MM.1S (cell line): ENCODE measurements around the gene PELO.

Experiments
- DNase-seq: peaks from one replicate; pipeline ENCODE4 v3.0.0-alpha.2; 2015
- H2AFZ ChIP-seq: fragments of 300-600 bp; sonication (generic); 2 replicates; pipeline ENCODE4 v1.6.0; 2016; ENCODE audit warnings: antibody characterized with exemption, low read length
- H3F3A ChIP-seq: fragments of 300-600 bp; sonication (generic); 2 replicates; pipeline ENCODE4 v1.6.1; 2016; ENCODE audit warnings: mild to moderate bottlenecking, antibody characterized with exemption, low read length, moderate library complexity, mixed read lengths; ENCODE audit not compliant: insufficient read depth
- H3K27ac ChIP-seq: fragments of 300-600 bp; sonication (generic); 2 replicates; pipeline ENCODE4 v1.5.1; 2016; ENCODE audit warnings: mild to moderate bottlenecking, low read length
- H3K27me3 ChIP-seq: fragments of 300-600 bp; sonication (generic); replicated peaks from 2 replicates; pipeline ENCODE4 v1.6.0; 2016; ENCODE audit warnings: low read length; ENCODE audit not compliant: insufficient read depth
- H3K36me3 ChIP-seq: fragments of 300-600 bp; sonication (generic); replicated peaks from 2 replicates; pipeline ENCODE4 v1.6.1; 2016; ENCODE audit warnings: mild to moderate bottlenecking, low read length, mixed read lengths; ENCODE audit not compliant: insufficient read depth
- H3K4me1 ChIP-seq: fragments of 300-600 bp; sonication (generic); 2 replicates; pipeline ENCODE4 v1.6.1; 2016; ENCODE audit warnings: low read length, mixed read lengths
- H3K4me2 ChIP-seq: fragments of 300-600 bp; sonication (generic); 2 replicates; pipeline ENCODE4 v1.6.0; 2016; ENCODE audit warnings: low read depth, low read length
- H3K4me3 ChIP-seq: fragments of 300-600 bp; sonication (generic); 2 replicates; pipeline ENCODE4 v1.5.1; 2016; ENCODE audit warnings: low read length, mixed read lengths
- H3K79me2 ChIP-seq: fragments of 300-600 bp; sonication (generic); 2 replicates; pipeline ENCODE4 v1.6.1; 2016; ENCODE audit warnings: mixed run types, low read length, mixed read lengths
- H3K9ac ChIP-seq: fragments of 300-600 bp; sonication (generic); 2 replicates; pipeline ENCODE4 v1.6.1; 2016; ENCODE audit warnings: low read length, mixed read lengths
- H3K9me2 ChIP-seq: fragments of 300-600 bp; sonication (generic); replicated peaks from 2 replicates; pipeline ENCODE4 v1.6.1; 2016; ENCODE audit warnings: mild to moderate bottlenecking, low read length, mixed read lengths; ENCODE audit not compliant: insufficient read depth
- H3K9me3 ChIP-seq: fragments of 300-600 bp; sonication (generic); replicated peaks from 2 replicates; pipeline ENCODE4 v1.6.1; 2016; ENCODE audit warnings: mild to moderate bottlenecking, low read length, mixed read lengths; ENCODE audit not compliant: insufficient read depth
- H4K20me1 ChIP-seq: fragments of 300-600 bp; sonication (generic); 2 replicates; pipeline ENCODE4 v1.6.1; 2016; ENCODE audit warnings: mild to moderate bottlenecking, low read length, moderate library complexity, mixed read lengths; ENCODE audit not compliant: insufficient read depth
- CTCF ChIP-seq: fragments of 300-600 bp; sonication (generic); IDR thresholded peaks from 2 replicates; pipeline ENCODE4 v1.5.1; 2016; ENCODE audit warnings: antibody characterized with exemption, low read length, mixed read lengths
- EZH2 ChIP-seq: fragments of 300-600 bp; sonication (generic); optimal IDR thresholded peaks from 2 replicates; pipeline ENCODE3; 2017; ENCODE audit warnings: low read depth, mild to moderate bottlenecking, antibody characterized with exemption, low read length, mixed read lengths
- EZH2phosphoT487 ChIP-seq: fragments of 300-600 bp; sonication (generic); IDR thresholded peaks from 2 replicates; pipeline ENCODE4 v1.6.1; 2018; ENCODE audit warnings: antibody characterized with exemption, low read length

Gene PELO

GRCh38 chr5:52829664-52830063, 41.9 kb downstream of the PELO start:
- no peak overlapping the region for H3K9ac ChIP-seq

GRCh38 chr5:52830650-52831049, 42.9 kb downstream of the PELO start:
- no peak for DNase-seq
- Histone ChIP-seq H3K4me3 (no peak overlapping the region), H3K4me1 (no peaks in the 10 kb centered on the region), H3K27ac (no peak overlapping the region), H3K79me2 (no peaks in the 10 kb centered on the region), H3K27me3 (no peaks in the 10 kb centered on the region), H3K36me3 (no peaks in the 10 kb centered on the region), H3K9me2 (no peaks in the 10 kb centered on the region), H4K20me1 (no peaks in the 10 kb centered on the region), H3K4me2 (no peak overlapping the region), H3K9ac (no peak overlapping the region), H3K9me3 (no peaks in the 10 kb centered on the region), H2AFZ (no peak overlapping the region), H3F3A (no peaks in the 10 kb centered on the region)
- TF ChIP-seq EZH2 (no peak), EZH2phosphoT487 (no peak), CTCF (no peak)

More at GRCh38 chr5:52829664-52830063, 41.9 kb downstream of the PELO start:
- no peaks in the 10 kb centered on the region for H3K36me3 ChIP-seq
- no peak for TF ChIP-seq EZH2
- no peak for TF ChIP-seq CTCF
- no peak for TF ChIP-seq EZH2phosphoT487
- H2AFZ ChIP-seq: no peak overlapping the region
- no peak overlapping the region for H3K27ac ChIP-seq
- H3K9me3 ChIP-seq: no peaks in the 10 kb centered on the region
- no peak for DNase-seq
- H3K27me3 ChIP-seq: no peaks in the 10 kb centered on the region
- no peaks in the 10 kb centered on the region for H3K9me2 ChIP-seq
- H3K79me2 ChIP-seq: no peaks in the 10 kb centered on the region
- H4K20me1 ChIP-seq: no peaks in the 10 kb centered on the region
- H3K4me2 ChIP-seq: no peak overlapping the region
- no peaks in the 10 kb centered on the region for H3K4me1 ChIP-seq
- no peaks in the 10 kb centered on the region for H3F3A ChIP-seq
- no peak overlapping the region for H3K4me3 ChIP-seq

GRCh38 chr5:52831786-52832511, 44.2 kb downstream of the PELO start:
- no peak overlapping the region for H2AFZ ChIP-seq
- H3K79me2 ChIP-seq: no peaks in the 10 kb centered on the region
- H3K4me1 ChIP-seq: no peaks in the 10 kb centered on the region
- H3K9me2 ChIP-seq: no peaks in the 10 kb centered on the region
- no peak overlapping the region for H3K27ac ChIP-seq
- H3K9ac ChIP-seq: no peak overlapping the region
- DNase-seq: no peak
- H4K20me1 ChIP-seq: no peaks in the 10 kb centered on the region
- H3K27me3 ChIP-seq: no peaks in the 10 kb centered on the region
- H3F3A ChIP-seq: no peaks in the 10 kb centered on the region
- no peaks in the 10 kb centered on the region for H3K36me3 ChIP-seq
- H3K4me2 ChIP-seq: no peak overlapping the region
- TF ChIP-seq CTCF (no peak), EZH2 (no peak), EZH2phosphoT487 (no peak)
- no peaks in the 10 kb centered on the region for H3K9me3 ChIP-seq
- H3K4me3 ChIP-seq: no peak overlapping the region
